GM10248 (cell line): ENCODE measurements around the gene ASPSCR1.

Experiments
- CTCF ChIA-PET: fragments of 300-600 bp; sonication (Branson Sonifier 250); formaldehyde crosslinking; extraction: SDS; loops from one replicate; lab custom pipeline; 2021; ENCODE audit warnings: antibody characterized with exemption; lab: Yijun Ruan, JAX
- POLR2A ChIA-PET: fragments of 350-650 bp; sonication (Branson Sonifier 250); formaldehyde crosslinking; extraction: SDS; loops from one replicate; lab custom pipeline; 2020; ENCODE audit warnings: antibody characterized with exemption; lab: Yijun Ruan, JAX
- DNase-seq: peaks from one replicate; pipeline ENCODE4 v3.0.0; 2012; ENCODE audit errors: extremely low spot score
- CTCF ChIP-seq: IDR thresholded peaks from 2 replicates; pipeline ENCODE4 v1.5.1; 2012; ENCODE audit warnings: mild to moderate bottlenecking, low read depth; ENCODE audit errors: extremely low read depth, missing control alignments, control extremely low read depth

Gene ASPSCR1

GRCh38 chr17:81934098-81934757 lies 43.2 kb upstream of the ASPSCR1 start:
- no peak for DNase-seq
- POLR2A ChIA-PET: interaction anchor here (0.7 kb wide), 1 partner anchor 11 kb away, joined by 3 read pairs; no protein-coding TSS in a partner anchor
- CTCF ChIA-PET: no interaction called here
- TF ChIP-seq CTCF: no peak

- CTCF ChIA-PET: no interaction called here
- TF ChIP-seq CTCF: no peak
- POLR2A ChIA-PET: interaction anchor here (0.7 to 0.9 kb wide), 2 partner anchors 9 to 12 kb away, joined by 3 read pairs; no protein-coding TSS in a partner anchor
These were observed 42.4 kb upstream of the ASPSCR1 start for GRCh38 chr17:81934850-81935708.

GRCh38 chr17:81935709-81936084 lies 41.7 kb upstream of the ASPSCR1 start:
- POLR2A ChIA-PET: interaction anchor here (0.9 kb wide), 1 partner anchor 9 kb away, joined by 3 read pairs; no protein-coding TSS in a partner anchor
- TF ChIP-seq CTCF: no peak
- no peak for DNase-seq
- CTCF ChIA-PET: interaction anchor here (1.2 to 1.7 kb wide), 2 partner anchors 11 to 95 kb away, joined by 4 read pairs; no protein-coding TSS in a partner anchor

More at GRCh38 chr17:81934850-81935708, 42.4 kb upstream of the ASPSCR1 start:
- DNase-seq: no peak

- no peak for TF ChIP-seq CTCF
- DNase-seq: no peak
- POLR2A ChIA-PET: no interaction called here
- CTCF ChIA-PET: interaction anchor here (1.4 to 2.5 kb wide), 2 partner anchors 20 to 81 kb away, joined by 4 to 15 read pairs; no protein-coding TSS in a partner anchor
These were observed 38.2 kb upstream of the ASPSCR1 start for GRCh38 chr17:81939218-81939617.

GRCh38 chr17:81939881-81940385 lies 37.5 kb upstream of the ASPSCR1 start:
- CTCF ChIA-PET: interaction anchor here (0.7 to 2.5 kb wide), 3 partner anchors 12 to 20 kb away, joined by 3 to 15 read pairs (median 3); no protein-coding TSS in a partner anchor
- POLR2A ChIA-PET: interaction anchor here (0.6 to 1.1 kb wide), 2 partner anchors 12 to 57 kb away, joined by 3 to 5 read pairs; partner anchors contain the start of gene MAFG
- no peak for TF ChIP-seq CTCF
- no peak for DNase-seq
